H1 (cell line): ENCODE data around the gene PIK3R5. TPM values are rescaled to one million over a fixed set of nuclear protein-coding genes. Genes with fewer than 3 reads are reported as not detected.

Source experiments
- CTCF ChIA-PET: fragments of 300-600 bp; sonication (Branson Sonifier 250); formaldehyde crosslinking; loops from one replicate; lab custom pipeline; 2021; ENCODE audit not compliant: partially characterized antibody; lab: Charles Lee
- POLR2A ChIA-PET: fragments of 300-600 bp; sonication (Branson Sonifier 250); formaldehyde crosslinking; loops from one replicate; lab custom pipeline; 2021; ENCODE audit warnings: inconsistent platforms; ENCODE audit not compliant: partially characterized antibody; lab: Charles Lee
- DNase-seq, 2 experiments: peaks; one replicate each; pipeline versions ENCODE4 v3.0.0 to v3.0.0-alpha.2; 2010 to 2022; ENCODE audit warnings: low spot score in 2 of 2, low read depth in 1 of 2, mixed read lengths in 1 of 2
- FAIRE-seq: peaks from 2 replicates; lab custom pipeline; 2011; peaks lifted over from hg19 to GRCh38; lab: Jason Lieb, UNC
- H2AFZ ChIP-seq: 2 replicates; pipeline ENCODE4 v1.8.1; 2012; ENCODE audit warnings: low read length, inconsistent platforms
- H2AK5ac ChIP-seq: 2 replicates; pipeline ENCODE4 v1.6.1; 2013; ENCODE audit warnings: low read depth, low read length
- H2BK120ac ChIP-seq: replicated peaks from 2 replicates; pipeline ENCODE3; 2013; ENCODE audit warnings: low read depth, low read length, inconsistent platforms
- H2BK12ac ChIP-seq: 2 replicates; pipeline ENCODE4 v1.6.1; 2013; ENCODE audit warnings: low read depth, low read length
- H2BK15ac ChIP-seq: 2 replicates; pipeline ENCODE4 v1.6.1; 2013; ENCODE audit warnings: low read length
- H2BK20ac ChIP-seq: 2 replicates; pipeline ENCODE4 v1.6.1; 2013; ENCODE audit warnings: low read length
- H2BK5ac ChIP-seq: 2 replicates; pipeline ENCODE4 v1.6.1; 2013; ENCODE audit warnings: low read depth, low read length
- H3K14ac ChIP-seq: 2 replicates; pipeline ENCODE4 v1.6.1; 2013; ENCODE audit warnings: inconsistent platforms; ENCODE audit not compliant: insufficient read length
- H3K18ac ChIP-seq: 2 replicates; pipeline ENCODE4 v1.6.1; 2013; ENCODE audit warnings: low read length; ENCODE audit errors: extremely low read depth
- H3K23ac ChIP-seq: 2 replicates; pipeline ENCODE4 v1.6.1; 2013; ENCODE audit warnings: inconsistent platforms; ENCODE audit not compliant: insufficient read length
- H3K23me2 ChIP-seq: 2 replicates; pipeline ENCODE4 v1.6.1; 2013; ENCODE audit warnings: low read depth, low read length
- H3K27ac ChIP-seq: 2 replicates; pipeline ENCODE4 v1.6.1; 2011; ENCODE audit warnings: low read depth, low read length, inconsistent platforms
- H3K27me3 ChIP-seq, 4 experiments: replicated peaks in 1 of 4; 1 replicate in 1 of 4; 2 replicates in 3 of 4; pipeline versions ENCODE4 v1.6.1 to v1.8.1; 2011 to 2013; ENCODE audit warnings: low read length in 3 of 4, mild to moderate bottlenecking in 3 of 4, inconsistent platforms in 2 of 4, mixed read lengths in 2 of 4, moderate library complexity in 1 of 4; ENCODE audit not compliant: control insufficient read depth in 3 of 4, insufficient read depth in 3 of 4; ENCODE audit errors: extremely low read depth in 1 of 4
- H3K36me3 ChIP-seq, 4 experiments: 2 replicates each; pipeline versions ENCODE4 v1.6.1 to v1.8.1; 2011 to 2013; ENCODE audit warnings: mild to moderate bottlenecking in 4 of 4, low read length in 3 of 4, moderate library complexity in 2 of 4, control low read depth in 1 of 4, inconsistent platforms in 1 of 4; ENCODE audit not compliant: insufficient read depth in 4 of 4, control insufficient read depth in 2 of 4
- H3K4ac ChIP-seq: replicated peaks from 2 replicates; pipeline ENCODE3; 2013; ENCODE audit warnings: low read length, low read depth, mixed read lengths, inconsistent platforms; ENCODE audit not compliant: insufficient read length
- H3K4me1 ChIP-seq, 4 experiments: replicated peaks in 1 of 4; 1 replicate in 1 of 4; 2 replicates in 3 of 4; pipeline versions ENCODE4 v1.6.1 to v1.8.1; 2011 to 2013; ENCODE audit warnings: low read length in 3 of 4, inconsistent platforms in 2 of 4, mixed read lengths in 1 of 4; ENCODE audit not compliant: insufficient read depth in 4 of 4, control insufficient read depth in 3 of 4
- H3K4me2 ChIP-seq, 2 experiments: 2 replicates each; pipeline versions ENCODE4 v1.6.1 to v1.8.1; 2011 to 2013; ENCODE audit warnings: low read depth in 2 of 2, low read length in 2 of 2, control low read depth in 1 of 2, inconsistent platforms in 1 of 2, mild to moderate bottlenecking in 1 of 2; ENCODE audit not compliant: insufficient read depth in 1 of 2
- H3K4me3 ChIP-seq, 4 experiments: fragments of 200-600, 300-600 bp in 1 of 4; sonication (generic), shearing (Covaris generic), sonication (Bioruptor Twin) in 1 of 4; 2 replicates each; pipeline versions ENCODE4 v1.5.1 to v1.8.1; 2011 to 2016; ENCODE audit warnings: low read length in 4 of 4, low read depth in 3 of 4, control low read depth in 2 of 4, inconsistent platforms in 2 of 4, mild to moderate bottlenecking in 2 of 4, mixed read lengths in 1 of 4, moderate library complexity in 1 of 4; ENCODE audit not compliant: insufficient read depth in 2 of 4; ENCODE audit errors: extremely low read depth in 1 of 4
- H3K56ac ChIP-seq: replicated peaks from 2 replicates; pipeline ENCODE3; 2013; ENCODE audit warnings: low read depth, mild to moderate bottlenecking, mixed read lengths, low read length, inconsistent platforms; ENCODE audit not compliant: insufficient read length
- H3K79me1 ChIP-seq: 2 replicates; pipeline ENCODE4 v1.6.1; 2013; ENCODE audit warnings: low read depth, low read length, control low read depth
- H3K79me2 ChIP-seq, 2 experiments: 2 replicates each; pipeline versions ENCODE4 v1.6.1 to v1.8.1; 2012 to 2013; ENCODE audit warnings: low read length in 2 of 2, mild to moderate bottlenecking in 2 of 2, inconsistent platforms in 1 of 2; ENCODE audit not compliant: insufficient read depth in 2 of 2, control insufficient read depth in 1 of 2
- H3K9ac ChIP-seq, 4 experiments: replicated peaks in 1 of 4; 1 replicate in 1 of 4; 2 replicates in 3 of 4; pipeline versions ENCODE4 v1.6.1 to v1.8.1; 2011 to 2013; ENCODE audit warnings: low read depth in 3 of 4, low read length in 3 of 4, control low read depth in 2 of 4, mild to moderate bottlenecking in 2 of 4, moderate library complexity in 2 of 4, inconsistent platforms in 1 of 4; ENCODE audit errors: extremely low read depth in 1 of 4
- H3K9me3 ChIP-seq, 2 experiments: 2 replicates each; pipeline versions ENCODE4 v1.6.1 to v1.8.1; 2012 to 2013; ENCODE audit warnings: mild to moderate bottlenecking in 2 of 2, moderate library complexity in 2 of 2, control low read depth in 1 of 2, inconsistent platforms in 1 of 2, low read depth in 1 of 2, low read length in 1 of 2, mixed read lengths in 1 of 2; ENCODE audit not compliant: insufficient read depth in 2 of 2
- H4K20me1 ChIP-seq, 2 experiments: replicated peaks in 1 of 2; 2 replicates each; pipeline versions ENCODE3 to v1.8.1; 2011 to 2013; ENCODE audit warnings: inconsistent platforms in 2 of 2, low read length in 2 of 2, mild to moderate bottlenecking in 1 of 2; ENCODE audit not compliant: insufficient read depth in 2 of 2, control insufficient read depth in 1 of 2
- H4K5ac ChIP-seq: 2 replicates; pipeline ENCODE4 v1.6.1; 2013; ENCODE audit warnings: low read length, low read depth, mixed read lengths, inconsistent platforms; ENCODE audit not compliant: insufficient read length
- H4K8ac ChIP-seq: 2 replicates; pipeline ENCODE4 v1.8.0; 2013; ENCODE audit warnings: mild to moderate bottlenecking, moderate library complexity, low read length, inconsistent platforms; ENCODE audit not compliant: insufficient read depth; ENCODE audit errors: extremely low read depth
- H4K91ac ChIP-seq: replicated peaks from 2 replicates; pipeline ENCODE3; 2013; ENCODE audit warnings: low read length, mixed read lengths, inconsistent platforms; ENCODE audit not compliant: insufficient read length
- ATF2 ChIP-seq: IDR thresholded peaks from 2 replicates; pipeline ENCODE4 v1.6.1; 2012; ENCODE audit warnings: low read length, inconsistent platforms
- CBX5 ChIP-seq: fragments of 300-800, 300-1000 bp; sonication (generic); IDR thresholded peaks from 2 replicates; pipeline ENCODE4 v1.7.1; 2016; ENCODE audit warnings: antibody characterized with exemption, low read length, low read depth
- CHD1 ChIP-seq: IDR thresholded peaks from 2 replicates; pipeline ENCODE4 v1.6.1; 2012; ENCODE audit warnings: low read depth, low read length, improper control_type of control experiment
- CREB1 ChIP-seq: IDR thresholded peaks from 2 replicates; pipeline ENCODE4 v1.6.1; 2012; ENCODE audit warnings: inconsistent platforms
- EZH2 ChIP-seq: fragments of 200-600 bp; sonication (generic); IDR thresholded peaks from 2 replicates; pipeline ENCODE4 v1.7.1; 2012; ENCODE audit warnings: low read depth, mild to moderate bottlenecking, moderate library complexity, low read length, inconsistent platforms; ENCODE audit not compliant: severe bottlenecking
- HDAC2 ChIP-seq, 2 experiments: fragments of 300-600 bp in 1 of 2; sonication (generic) in 1 of 2; IDR thresholded peaks; 2 replicates each; pipeline ENCODE4 v1.6.1; 2011 to 2012; ENCODE audit warnings: low read depth in 2 of 2, low read length in 2 of 2, mild to moderate bottlenecking in 2 of 2, moderate library complexity in 2 of 2, borderline replicate concordance in 1 of 2, inconsistent platforms in 1 of 2
- KDM1A ChIP-seq: fragments of 200-600, 300-600 bp; sonication (generic); IDR thresholded peaks from 2 replicates; pipeline ENCODE4 v1.7.1; 2016; ENCODE audit warnings: mild to moderate bottlenecking, low read length, borderline replicate concordance
- KDM5A ChIP-seq: fragments of 200-600 bp; IDR thresholded peaks from 2 replicates; pipeline ENCODE4 v1.7.1; 2012; ENCODE audit warnings: mild to moderate bottlenecking, low read length, inconsistent platforms, mixed read lengths
- NANOG ChIP-seq: IDR thresholded peaks from 2 replicates; pipeline ENCODE4 v1.6.1; 2011; ENCODE audit warnings: low read length, low read depth, mild to moderate bottlenecking, inconsistent platforms; ENCODE audit not compliant: insufficient read depth, poor library complexity, severe bottlenecking
- POLR2AphosphoS5 ChIP-seq: IDR thresholded peaks from 2 replicates; pipeline ENCODE4 v1.6.1; 2011; ENCODE audit warnings: low read depth, low read length
- POU5F1 ChIP-seq: IDR thresholded peaks from 2 replicates; pipeline ENCODE4 v1.6.1; 2011; ENCODE audit warnings: low read depth, mild to moderate bottlenecking, low read length, moderate library complexity
- RBBP5 ChIP-seq: IDR thresholded peaks from 2 replicates; pipeline ENCODE4 v1.7.1; 2012; ENCODE audit warnings: low read depth, mild to moderate bottlenecking, inconsistent platforms, low read length, moderate library complexity, borderline replicate concordance
- SP1 ChIP-seq: IDR thresholded peaks from 2 replicates; pipeline ENCODE4 v1.6.1; 2011; ENCODE audit warnings: low read depth, low read length
- WGBS, 2 experiments: shearing (Covaris generic) in 1 of 2; methylation state at CpG; one replicate each; pipeline versions ENCODE4 v1.1.6 to v1.1.7; 2013 to 2015; ENCODE audit warnings: low lambda C conversion rate in 2 of 2, mixed read lengths in 2 of 2, inconsistent platforms in 1 of 2, low coverage in 1 of 2, missing lambda C conversion rate in 1 of 2; ENCODE audit not compliant: insufficient replicate concordance in 2 of 2, insufficient coverage in 1 of 2, insufficient read length in 1 of 2; ENCODE audit errors: extremely low coverage in 1 of 2, missing lambda C conversion rate in 1 of 2; 5-methylcytosine and 5-hydroxymethylcytosine counted together
- polyA plus RNA-seq, 7 experiments: library from polyadenylated mRNA; depleted of rRNA in 3 of 7; stranded (reverse) in 5 of 7; unstranded in 2 of 7; fragments of >200 nt in 5 of 7; fragments of 200-250 nt in 2 of 7; gene quantifications; 1 replicate in 5 of 7; 2 replicates in 1 of 7; 4 replicates in 1 of 7; pipeline versions ENCODE4 v1.2.1 to v1.2.3, GENCODE V29; 2011 to 2013; ENCODE audit warnings: missing spikeins in 2 of 7, mixed read lengths in 2 of 7
- total RNA-seq: library from RNA; stranded (reverse); fragmentation: NEBNext Ultra II Directional; extraction: Animal tissue kit (Norgen Biotek cat#: 25700); gene quantifications from 2 replicates; pipeline ENCODE4 v1.2.1, GENCODE V29; 2021

Gene PIK3R5
- total and polyA plus RNA-seq, 2 of the 8 experiments (the other 6 are each of a cell fraction or from before 2014, with no cell fraction given) = 2.7 to 4.3 TPM

GRCh38 chr17:8969901-8970300 is 4.4 kb upstream of the PIK3R5 start:
- no peak overlapping the region for H2BK120ac ChIP-seq
- no peak overlapping the region for H3K56ac ChIP-seq
- peaks cover 0 to 4% (median 1%) of the 10 kb centered on the region in 4 experiments; a peak in 2 of 7 replicates for H3K4me1 ChIP-seq
- no peak overlapping the region for H2AFZ ChIP-seq
- no peak overlapping the region for H3K4me3 ChIP-seq
- no peaks in the 10 kb centered on the region for H4K20me1 ChIP-seq
- no peak overlapping the region for H3K23ac ChIP-seq
- no peak overlapping the region for H3K4ac ChIP-seq
- peaks cover 0 to 3% of the 10 kb centered on the region in 2 experiments; a peak in 1 of 4 replicates for H3K9me3 ChIP-seq
- no peak for FAIRE-seq
- no peak overlapping the region for H3K14ac ChIP-seq
- H3K9ac ChIP-seq = no peak overlapping the region
- peaks cover 2 to 12% (median 5%) of the 10 kb centered on the region in 4 experiments; a peak in 6 of 7 replicates for H3K27me3 ChIP-seq
- no peaks in the 10 kb centered on the region for H3K79me1 ChIP-seq
- no peak overlapping the region for H3K4me2 ChIP-seq
- no peak overlapping the region for H2BK15ac ChIP-seq
- no peaks in the 10 kb centered on the region for H3K36me3 ChIP-seq
- H4K91ac ChIP-seq = no peak overlapping the region
- no peak overlapping the region for H2BK12ac ChIP-seq
- CTCF ChIA-PET = no interaction called here
- WGBS, 2 experiments = 89% methylated on average over 2 of the region's 2 CpGs; no CpG with 5 or more reads in 1 of the 2 experiments
- H3K18ac ChIP-seq = no peak overlapping the region
- no peak overlapping the region for H4K5ac ChIP-seq
- no peak overlapping the region for H2BK20ac ChIP-seq
- DNase-seq = no peak
- TF ChIP-seq KDM1A (no peak), POLR2AphosphoS5 (no peak), CREB1 (no peak), HDAC2 (IDR thresholded peaks at IDR 0.05; ENCODE audit: borderline replicate concordance in 1 of 2, low read depth in 2 of 2, low read length in 2 of 2) (no peak), CBX5 (no peak), CHD1 (no peak), NANOG (no peak), KDM5A (no peak), POU5F1 (no peak), ATF2 (no peak), RBBP5 (no peak), EZH2 (no peak), SP1 (no peak)
- H4K8ac ChIP-seq = no peak overlapping the region
- peaks cover 8% of the 10 kb centered on the region; the same call in 1 of the 2 replicates for H3K23me2 ChIP-seq
- H3K79me2 ChIP-seq = no peaks in the 10 kb centered on the region
- H2AK5ac ChIP-seq = no peak overlapping the region
- no peak overlapping the region for H3K27ac ChIP-seq
- no peak overlapping the region for H2BK5ac ChIP-seq
- POLR2A ChIA-PET = no interaction called here
